IMR-90 (cell line): ENCODE results near the gene METTL27. TPM values are rescaled to one million over a fixed set of nuclear protein-coding genes. Genes with fewer than 3 reads are reported as not detected.
A peak's percentile ranks its signal among the peaks of the same experiment; 100 is the strongest.

Experiments used
- ATAC-seq: fragments of 200-7000 bp; cut with Tn5 transposase; 2 replicates; pipeline ENCODE4 v1.9.1; 2020; ENCODE audit warnings: low read depth, mild to moderate bottlenecking, moderate library complexity
- BruUV-seq: library from RNA; stranded (reverse); fragments of 400-500 nt; replicated peaks from 2 replicates; lab custom pipeline; 2021; lab: Mats Ljungman, UMichigan
- CTCF ChIA-PET: fragments of 300-600 bp; formaldehyde crosslinking; extraction: SDS; loops from one replicate; lab custom pipeline; 2021; ENCODE audit warnings: antibody characterized with exemption; lab: Yijun Ruan, JAX
- POLR2A ChIA-PET: fragments of 300-600 bp; sonication (Branson Sonifier 250); formaldehyde crosslinking; loops from one replicate; lab custom pipeline; 2022; ENCODE audit warnings: antibody characterized with exemption; ENCODE audit not compliant: unreplicated experiment; lab: Charles Lee
- DNase-seq: peaks from one replicate; pipeline ENCODE4 v3.0.0; 2013
- H2AFZ ChIP-seq: replicated peaks from 2 replicates; pipeline ENCODE3; 2013; ENCODE audit warnings: low read length, mild to moderate bottlenecking; ENCODE audit not compliant: poor library complexity
- H2AK5ac ChIP-seq: 2 replicates; pipeline ENCODE4 v1.6.1; 2013; ENCODE audit warnings: low read depth, low read length, inconsistent platforms
- H2AK9ac ChIP-seq: replicated peaks from 2 replicates; pipeline ENCODE3; 2013; ENCODE audit warnings: mild to moderate bottlenecking, low read depth, low read length, moderate library complexity; ENCODE audit not compliant: poor library complexity
- H2BK120ac ChIP-seq: 2 replicates; pipeline ENCODE4 v1.6.1; 2013; ENCODE audit warnings: low read depth, low read length, inconsistent platforms
- H2BK15ac ChIP-seq: 3 replicates; pipeline ENCODE4 v1.6.1; 2013; ENCODE audit warnings: low read depth, low read length, inconsistent platforms
- H2BK20ac ChIP-seq: 2 replicates; pipeline ENCODE4 v1.6.1; 2013; ENCODE audit warnings: low read depth, mild to moderate bottlenecking, inconsistent platforms, low read length, moderate library complexity
- H2BK5ac ChIP-seq: 2 replicates; pipeline ENCODE4 v1.6.1; 2013; ENCODE audit warnings: mild to moderate bottlenecking, low read depth, low read length, inconsistent platforms; ENCODE audit not compliant: poor library complexity, severe bottlenecking
- H3K14ac ChIP-seq: replicated peaks from 2 replicates; pipeline ENCODE4 v1.6.1; 2013; ENCODE audit warnings: low read depth, low read length, inconsistent platforms
- H3K18ac ChIP-seq: 2 replicates; pipeline ENCODE4 v1.6.1; 2013; ENCODE audit warnings: low read depth, low read length, control low read depth
- H3K23ac ChIP-seq: 2 replicates; pipeline ENCODE4 v1.6.1; 2013; ENCODE audit warnings: low read depth, low read length, inconsistent platforms
- H3K27ac ChIP-seq: 2 replicates; pipeline ENCODE4 v1.5.1; 2013; ENCODE audit warnings: mild to moderate bottlenecking, control low read depth, low read length; ENCODE audit not compliant: insufficient read depth
- H3K27me3 ChIP-seq: 2 replicates; pipeline ENCODE4 v1.6.1; 2013; ENCODE audit warnings: low read length; ENCODE audit not compliant: control insufficient read depth, insufficient read depth
- H3K36me3 ChIP-seq: 2 replicates; pipeline ENCODE4 v1.6.1; 2013; ENCODE audit warnings: low read length, mixed read lengths; ENCODE audit not compliant: control insufficient read depth, insufficient read depth
- H3K4ac ChIP-seq: 2 replicates; pipeline ENCODE4 v1.6.1; 2013; ENCODE audit warnings: low read depth, low read length, inconsistent platforms
- H3K4me1 ChIP-seq: 2 replicates; pipeline ENCODE4 v1.6.1; 2013; ENCODE audit warnings: low read length, mixed read lengths; ENCODE audit not compliant: control insufficient read depth, insufficient read depth
- H3K4me2 ChIP-seq: 2 replicates; pipeline ENCODE4 v1.6.1; 2013; ENCODE audit warnings: low read depth, mild to moderate bottlenecking, control low read depth, low read length, moderate library complexity
- H3K4me3 ChIP-seq: 2 replicates; pipeline ENCODE4 v1.5.1; 2013; ENCODE audit warnings: low read depth, mild to moderate bottlenecking, control low read depth, low read length, moderate library complexity; ENCODE audit not compliant: insufficient read depth
- H3K56ac ChIP-seq: 2 replicates; pipeline ENCODE4 v1.6.1; 2013; ENCODE audit warnings: low read length, inconsistent platforms; ENCODE audit not compliant: insufficient read depth; ENCODE audit errors: extremely low read depth
- H3K79me1 ChIP-seq, 2 experiments: 2 replicates each; pipeline ENCODE4 v1.6.1; 2013; ENCODE audit warnings: low read length in 2 of 2, inconsistent platforms in 1 of 2, low read depth in 1 of 2
- H3K9ac ChIP-seq: 2 replicates; pipeline ENCODE4 v1.6.1; 2013; ENCODE audit warnings: low read depth, low read length, control low read depth
- H3K9me1 ChIP-seq: 2 replicates; pipeline ENCODE4 v1.6.1; 2013; ENCODE audit warnings: low read length, inconsistent platforms; ENCODE audit not compliant: insufficient read depth
- H3K9me3 ChIP-seq: 2 replicates; pipeline ENCODE4 v1.6.1; 2013; ENCODE audit warnings: low read length; ENCODE audit not compliant: control insufficient read depth, insufficient read depth
- H4K20me1 ChIP-seq: 2 replicates; pipeline ENCODE4 v1.6.1; 2013; ENCODE audit warnings: low read length, inconsistent platforms; ENCODE audit not compliant: insufficient read depth
- H4K5ac ChIP-seq: 2 replicates; pipeline ENCODE4 v1.6.1; 2013; ENCODE audit warnings: mild to moderate bottlenecking, low read depth, low read length, control low read depth
- H4K8ac ChIP-seq, 2 experiments: 2 replicates each; pipeline ENCODE4 v1.6.1; 2013; ENCODE audit warnings: low read depth in 2 of 2, low read length in 2 of 2, control low read depth in 1 of 2, inconsistent platforms in 1 of 2
- H4K91ac ChIP-seq: 2 replicates; pipeline ENCODE4 v1.6.1; 2013; ENCODE audit warnings: low read depth, low read length, inconsistent platforms; ENCODE audit not compliant: insufficient read depth
- BHLHE40 ChIP-seq: fragments of 150-350 bp; IDR thresholded peaks from 2 replicates; pipeline ENCODE4 v1.6.1; 2016; ENCODE audit warnings: mild to moderate bottlenecking, low read depth, low read length
- CEBPB ChIP-seq: IDR thresholded peaks from 2 replicates; pipeline ENCODE4 v1.6.1; 2012; ENCODE audit warnings: low read depth, low read length, improper control_type of control experiment
- CHD1 ChIP-seq: IDR thresholded peaks from 2 replicates; pipeline ENCODE4 v1.6.1; 2012; ENCODE audit warnings: low read depth, low read length, improper control_type of control experiment
- CTCF ChIP-seq: conservative IDR thresholded peaks from 2 replicates; pipeline ENCODE4 v1.5.1; 2012; ENCODE audit warnings: mild to moderate bottlenecking, low read depth, low read length, improper control_type of control experiment
- FOS ChIP-seq: fragments of 150-350 bp; IDR thresholded peaks from 2 replicates; pipeline ENCODE4 v1.6.1; 2016; ENCODE audit warnings: low read depth, low read length
- MAFK ChIP-seq: IDR thresholded peaks from 2 replicates; pipeline ENCODE4 v1.6.1; 2012; ENCODE audit warnings: low read depth, low read length, improper control_type of control experiment
- MAZ ChIP-seq: IDR thresholded peaks from 2 replicates; pipeline ENCODE4 v1.6.1; 2012; ENCODE audit warnings: low read depth, mild to moderate bottlenecking, low read length, improper control_type of control experiment, moderate library complexity, borderline replicate concordance
- MXI1 ChIP-seq: IDR thresholded peaks from 2 replicates; pipeline ENCODE4 v1.6.1; 2012; ENCODE audit warnings: low read depth, mild to moderate bottlenecking, low read length, moderate library complexity, borderline replicate concordance
- NFE2L2 ChIP-seq: fragments of 150-350 bp; IDR thresholded peaks from 2 replicates; pipeline ENCODE4 v1.6.1; 2016; ENCODE audit warnings: low read depth, mild to moderate bottlenecking, low read length
- RAD21 ChIP-seq: IDR thresholded peaks from 2 replicates; pipeline ENCODE4 v1.6.1; 2012; ENCODE audit warnings: low read length, improper control_type of control experiment
- RFX5 ChIP-seq: IDR thresholded peaks from 2 replicates; pipeline ENCODE4 v1.8.0; 2012; ENCODE audit warnings: low read depth, mild to moderate bottlenecking, low read length, moderate library complexity
- SMC3 ChIP-seq: fragments of 150-350 bp; IDR thresholded peaks from 2 replicates; pipeline ENCODE4 v1.6.1; 2016; ENCODE audit warnings: low read depth, mild to moderate bottlenecking, antibody characterized with exemption, low read length, moderate library complexity
- WGBS, 2 experiments: methylation state at CpG; one replicate each; pipeline versions ENCODE4 v1.1.5 to v1.1.7; 2013; ENCODE audit warnings: missing lambda C conversion rate in 2 of 2; ENCODE audit not compliant: insufficient read length in 1 of 2; ENCODE audit errors: extremely low coverage in 2 of 2; 5-methylcytosine and 5-hydroxymethylcytosine counted together
- dilution Hi-C: fragments of 300-500 bp; cut with HindIII; formaldehyde crosslinking; loops from one replicate; pipeline ENCODE4 v1.14.3; 2018; ENCODE audit warnings: low sequenced_read_pairs; ENCODE audit not compliant: unreplicated experiment
- in situ Hi-C: fragments of 300-500 bp; cut with MboI; formaldehyde crosslinking; loops from 3 replicates; pipeline ENCODE4 v1.14.3; 2019; ENCODE audit warnings: low sequenced_read_pairs, inconsistent platforms, mixed read lengths
- intact Hi-C: fragments of 100-400 bp; cut with micrococcal nuclease; formaldehyde crosslinking; loops from 2 replicates; pipeline ENCODE4 v1.10.0; 2022
- polyA plus RNA-seq, 3 experiments: library from polyadenylated mRNA; depleted of rRNA; stranded (reverse); fragments of >200 nt; gene quantifications; 2 replicates each; pipeline ENCODE4 v1.2.3, GENCODE V29; 2012; ENCODE audit warnings: low replicate concordance in 1 of 3
- total RNA-seq: library from RNA; depleted of rRNA; stranded (reverse); fragments of >200 nt; gene quantifications from 2 replicates; pipeline ENCODE4 v1.2.3, GENCODE V29; 2012
- TF ChIP-seq, protein P1 (sequence below): fragments of 150-350 bp; IDR thresholded peaks from 2 replicates; pipeline ENCODE4 v1.6.1; 2017; ENCODE audit warnings: mild to moderate bottlenecking, antibody characterized with exemption, low read length, low read depth

METTL27 gene
- total and polyA plus RNA-seq, 2 of the 4 experiments (the other 2 are of a cell fraction), result 2.3 to 4.3 TPM

GRCh38 chr7:73870041-73870492 lies 27.8 kb upstream of the METTL27 start:
- Histone ChIP-seq H4K91ac (peak overlapping the region; percentile 99), H2AK9ac (peak overlapping the region; percentile 75), H4K8ac (peak overlapping the region; percentile 48 to 92; a peak in 2 of 4 replicates), H2AFZ (peak overlapping the region; percentile 71), H3K14ac (peak overlapping the region; percentile 99), H3K4me1 (peaks cover 24% of the 10 kb centered on the region), H3K23ac (peak overlapping the region; percentile 80), H3K4me2 (no peak overlapping the region), H3K18ac (peak overlapping the region; percentile 64; the same call in 1 of the 2 replicates), H3K79me1 (peaks cover 0 to 3% of the 10 kb centered on the region in 2 experiments; a peak in 1 of 4 replicates), H4K20me1 (no peaks in the 10 kb centered on the region), H3K9me1 (peaks cover 21% of the 10 kb centered on the region), H2BK5ac (peak overlapping the region; percentile 29), H3K9me3 (no peaks in the 10 kb centered on the region), H4K5ac (peak overlapping the region; percentile 72; the same call in 1 of the 2 replicates), H3K36me3 (no peaks in the 10 kb centered on the region), H3K27me3 (no peaks in the 10 kb centered on the region), H3K4ac (peak overlapping the region; percentile 97), H2BK15ac (peak overlapping the region; percentile 98; the same call in 2 of the 3 replicates), H3K56ac (peak overlapping the region; percentile 3; the same call in 1 of the 2 replicates), H2AK5ac (peak overlapping the region; percentile 96), H3K9ac (no peak overlapping the region), H3K4me3 (no peak overlapping the region), H3K27ac (no peak overlapping the region; the same call in 1 of the 2 replicates), H2BK20ac (peak overlapping the region; percentile 95), H2BK120ac (peak overlapping the region; percentile 97)
- TF ChIP-seq BHLHE40 (no peak), RAD21 (no peak), MAFK (no peak), SMC3 (no peak), FOS (no peak), MXI1 (no peak), CEBPB (no peak), RFX5 (no peak), CHD1 (no peak), MAZ (no peak), CTCF (no peak), NFE2L2 (no peak)
- TF ChIP-seq, protein P1, sequence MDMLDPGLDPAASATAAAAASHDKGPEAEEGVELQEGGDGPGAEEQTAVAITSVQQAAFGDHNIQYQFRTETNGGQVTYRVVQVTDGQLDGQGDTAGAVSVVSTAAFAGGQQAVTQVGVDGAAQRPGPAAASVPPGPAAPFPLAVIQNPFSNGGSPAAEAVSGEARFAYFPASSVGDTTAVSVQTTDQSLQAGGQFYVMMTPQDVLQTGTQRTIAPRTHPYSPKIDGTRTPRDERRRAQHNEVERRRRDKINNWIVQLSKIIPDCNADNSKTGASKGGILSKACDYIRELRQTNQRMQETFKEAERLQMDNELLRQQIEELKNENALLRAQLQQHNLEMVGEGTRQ, result no peak
- BruUV-seq, result no TSS peak
- intact Hi-C loops (no loop called here), in situ Hi-C loops (loop anchor here (5.0 kb wide), 1 partner anchor 152 kb away; no protein-coding TSS in a partner anchor), dilution Hi-C loops (no loop called here)
- CTCF ChIA-PET, result interaction anchor here (2.0 kb wide), 1 partner anchor 157 kb away, joined by 7 read pairs; no protein-coding TSS in a partner anchor
- WGBS, 2 experiments, result 50% methylated on average over 8 of the region's 15 CpGs; no CpG with 5 or more reads in 1 of the 2 experiments
- DNase-seq, result no peak
- ATAC-seq, result no peak
- POLR2A ChIA-PET, result no interaction called here
